GM10248 (cell line): ENCODE measurements around the gene RAET1L.

ENCODE experiments used
- CTCF ChIA-PET: fragments of 300-600 bp; sonication (Branson Sonifier 250); formaldehyde crosslinking; extraction: SDS; loops from one replicate; lab custom pipeline; 2021; ENCODE audit warnings: antibody characterized with exemption; lab: Yijun Ruan, JAX
- POLR2A ChIA-PET: fragments of 350-650 bp; sonication (Branson Sonifier 250); formaldehyde crosslinking; extraction: SDS; loops from one replicate; lab custom pipeline; 2020; ENCODE audit warnings: antibody characterized with exemption; lab: Yijun Ruan, JAX
- DNase-seq: peaks from one replicate; pipeline ENCODE4 v3.0.0; 2012; ENCODE audit errors: extremely low spot score
- TF ChIP-seq, protein P1 (sequence below): IDR thresholded peaks from 2 replicates; pipeline ENCODE4 v1.5.1; 2012; ENCODE audit warnings: mild to moderate bottlenecking, low read depth; ENCODE audit errors: extremely low read depth, missing control alignments, control extremely low read depth

The RAET1L gene

DNA sequence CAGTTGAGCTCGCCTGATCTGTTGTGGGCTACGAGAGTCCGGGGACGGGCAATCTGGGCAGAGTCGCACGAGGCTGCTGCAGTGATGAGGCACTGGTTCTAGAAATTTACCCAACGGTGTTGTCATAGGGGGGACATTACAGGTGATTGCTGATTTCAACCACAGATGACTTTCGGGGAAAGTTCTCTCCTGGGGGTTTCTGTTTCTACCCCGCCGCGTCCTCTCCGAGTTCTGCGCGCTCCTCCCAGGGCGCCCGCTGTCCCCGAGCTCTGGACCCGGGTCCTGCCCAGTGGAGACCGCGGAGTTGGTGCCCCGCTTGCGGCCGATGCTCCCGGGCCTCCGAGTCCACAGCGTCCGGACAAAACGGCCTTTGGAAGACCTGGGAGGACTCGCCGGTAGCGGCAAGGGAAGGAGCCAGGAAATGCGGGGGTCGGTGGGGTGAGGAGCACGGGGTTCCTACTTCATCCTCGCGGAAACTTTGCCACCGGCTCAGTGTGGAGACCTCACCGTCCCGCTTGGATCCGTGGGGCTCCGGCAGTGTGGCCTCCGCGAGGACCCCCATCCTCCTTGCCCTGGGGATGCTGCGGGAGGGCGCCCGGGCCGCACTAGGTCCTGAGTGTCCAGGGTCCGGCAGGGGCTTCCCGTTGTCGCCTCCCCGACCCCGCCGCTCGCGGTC, 12.3 kb upstream of the RAET1L start:
- CTCF ChIA-PET: no interaction called here
- TF ChIP-seq, protein P1, sequence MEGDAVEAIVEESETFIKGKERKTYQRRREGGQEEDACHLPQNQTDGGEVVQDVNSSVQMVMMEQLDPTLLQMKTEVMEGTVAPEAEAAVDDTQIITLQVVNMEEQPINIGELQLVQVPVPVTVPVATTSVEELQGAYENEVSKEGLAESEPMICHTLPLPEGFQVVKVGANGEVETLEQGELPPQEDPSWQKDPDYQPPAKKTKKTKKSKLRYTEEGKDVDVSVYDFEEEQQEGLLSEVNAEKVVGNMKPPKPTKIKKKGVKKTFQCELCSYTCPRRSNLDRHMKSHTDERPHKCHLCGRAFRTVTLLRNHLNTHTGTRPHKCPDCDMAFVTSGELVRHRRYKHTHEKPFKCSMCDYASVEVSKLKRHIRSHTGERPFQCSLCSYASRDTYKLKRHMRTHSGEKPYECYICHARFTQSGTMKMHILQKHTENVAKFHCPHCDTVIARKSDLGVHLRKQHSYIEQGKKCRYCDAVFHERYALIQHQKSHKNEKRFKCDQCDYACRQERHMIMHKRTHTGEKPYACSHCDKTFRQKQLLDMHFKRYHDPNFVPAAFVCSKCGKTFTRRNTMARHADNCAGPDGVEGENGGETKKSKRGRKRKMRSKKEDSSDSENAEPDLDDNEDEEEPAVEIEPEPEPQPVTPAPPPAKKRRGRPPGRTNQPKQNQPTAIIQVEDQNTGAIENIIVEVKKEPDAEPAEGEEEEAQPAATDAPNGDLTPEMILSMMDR: no peak
- no peak for DNase-seq
- POLR2A ChIA-PET: no interaction called here

DNA sequence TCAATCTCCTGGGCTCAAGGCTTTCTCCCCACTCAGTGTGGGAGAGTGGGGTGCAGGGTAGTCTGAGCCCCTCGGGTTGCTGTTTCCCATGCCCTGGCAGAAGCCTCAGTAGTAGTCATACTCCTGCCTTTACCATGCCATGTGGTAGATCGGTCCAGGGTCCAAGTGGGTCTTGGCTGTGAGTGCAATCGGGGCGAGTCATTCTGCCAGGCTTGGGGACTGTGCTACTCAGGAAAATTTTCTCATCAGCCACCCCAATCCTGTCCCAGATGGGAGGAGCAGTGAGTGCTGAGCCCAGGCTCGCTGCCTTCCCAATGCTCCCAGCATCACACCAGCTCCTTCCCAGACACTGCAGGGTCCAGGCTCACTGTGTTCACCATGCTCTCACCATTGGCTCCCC, 10.7 kb upstream of the RAET1L start:
- TF ChIP-seq, protein P1: no peak
- ChIA-PET POLR2A (no interaction called here), CTCF (interaction anchor here (1.0 to 1.1 kb wide), 2 partner anchors 11 to 19 kb away, joined by 3 read pairs; partner anchors contain the start of gene RAET1L)
- no peak for DNase-seq

DNA sequence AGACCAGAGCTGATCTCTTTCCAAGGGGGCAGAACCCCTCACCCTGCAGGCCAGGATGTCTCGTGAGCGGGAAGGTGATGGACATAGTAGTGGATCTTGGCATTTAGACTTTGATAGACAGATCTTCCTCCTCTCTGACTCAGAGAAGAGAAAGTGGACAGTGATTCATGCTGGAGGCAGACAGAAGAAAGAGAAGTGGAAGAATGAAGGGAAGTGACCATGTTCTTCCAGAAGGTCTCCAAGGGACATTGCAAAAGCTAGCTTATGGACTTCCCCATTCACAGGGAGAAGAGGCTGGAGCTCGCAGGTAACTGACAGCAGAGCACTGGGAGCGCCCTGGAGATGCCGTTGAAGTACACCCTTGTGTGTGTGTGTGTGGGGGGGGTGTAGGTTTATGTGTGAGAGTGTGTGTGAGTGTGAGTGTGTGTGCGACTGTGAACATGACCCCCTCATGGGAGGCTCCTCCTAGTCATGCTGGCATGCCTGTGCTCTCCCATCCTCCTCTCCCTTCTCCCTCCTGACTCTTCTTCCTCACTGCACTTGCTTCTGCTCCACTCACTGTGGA, 8.0 kb upstream of the RAET1L start:
- TF ChIP-seq, protein P1: no peak
- ChIA-PET CTCF (interaction anchor here (1.3 kb wide), 1 partner anchor 38 kb away, joined by 3 read pairs; no protein-coding TSS in a partner anchor), POLR2A (no interaction called here)
- DNase-seq: no peak

DNA sequence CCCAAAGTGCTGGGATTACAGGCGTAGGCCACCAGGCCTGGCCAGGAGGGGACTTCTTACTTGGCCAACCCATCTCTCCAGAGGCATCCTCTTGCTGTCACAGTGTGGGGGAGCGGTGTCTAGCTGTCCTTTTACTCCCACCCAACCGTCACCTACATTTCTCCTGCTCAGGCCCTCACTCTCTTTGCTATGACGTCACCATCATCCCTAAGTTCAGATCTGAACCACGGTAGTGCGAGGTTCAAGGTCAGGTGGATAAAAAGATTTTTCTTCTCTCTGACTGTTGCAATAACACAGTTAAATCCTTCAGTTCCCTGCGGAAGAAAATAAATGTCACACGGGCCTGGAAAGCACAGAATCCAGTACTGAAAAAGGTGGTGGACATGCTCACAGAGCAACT, 7.3 kb upstream of the RAET1L start:
- POLR2A ChIA-PET: no interaction called here
- CTCF ChIA-PET: interaction anchor here (1.3 kb wide), 1 partner anchor 38 kb away, joined by 3 read pairs; no protein-coding TSS in a partner anchor

DNA sequence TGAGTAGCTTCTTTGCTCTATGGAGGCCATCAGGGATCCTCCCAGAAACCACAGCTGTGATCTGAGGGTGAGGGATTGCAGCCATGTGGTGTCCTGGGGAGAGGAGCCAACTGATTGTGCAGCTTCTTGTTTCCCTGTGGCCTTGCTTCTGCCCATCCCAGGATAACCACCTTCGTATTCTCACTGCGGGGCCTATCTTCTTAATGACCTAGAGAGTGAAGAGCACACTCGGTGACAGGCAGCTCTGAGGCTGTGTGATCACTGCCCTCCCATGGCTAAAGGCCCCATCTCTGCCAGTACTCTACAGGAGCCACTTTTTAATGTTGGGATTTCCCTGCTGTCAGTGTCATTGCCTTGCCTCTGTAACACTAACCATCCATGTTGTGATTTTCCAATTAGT, 5.3 kb upstream of the RAET1L start:
- DNase-seq: no peak
- ChIA-PET CTCF (interaction anchor here (0.8 to 1.2 kb wide), 2 partner anchors 13 to 14 kb away, joined by 3 to 4 read pairs; no protein-coding TSS in a partner anchor), POLR2A (no interaction called here)
- TF ChIP-seq, protein P1: no peak

More for the DNA sequence above, 7.3 kb upstream of the RAET1L start:
- no peak for DNase-seq
- TF ChIP-seq, protein P1: no peak

DNA sequence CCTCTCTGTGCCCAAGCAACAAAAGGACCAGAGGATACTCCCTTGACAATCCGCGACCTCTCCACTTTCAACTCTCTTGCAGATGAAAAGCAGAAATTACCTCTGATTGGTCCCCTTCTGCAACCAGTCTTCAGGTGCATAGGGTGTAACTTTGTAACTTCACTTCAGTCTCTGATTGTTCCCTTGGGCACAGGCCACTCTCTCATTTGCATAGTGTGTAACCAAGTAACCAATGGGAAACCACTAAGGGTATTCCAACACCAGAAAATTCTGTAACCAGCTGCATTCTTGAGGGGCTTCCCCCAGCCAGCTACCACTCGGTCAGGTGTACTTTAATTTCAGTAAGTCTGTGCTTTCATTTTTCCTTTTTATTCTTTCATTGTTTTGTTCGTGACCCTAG, 4.4 kb upstream of the RAET1L start:
- CTCF ChIA-PET: interaction anchor here (0.8 to 1.2 kb wide), 2 partner anchors 12 to 13 kb away, joined by 3 to 4 read pairs; no protein-coding TSS in a partner anchor
- TF ChIP-seq, protein P1: no peak
- DNase-seq: no peak
- POLR2A ChIA-PET: no interaction called here
